Measurements from ENCODE around the gene LMAN2. TPM values are rescaled to one million over a fixed set of nuclear protein-coding genes. Genes with fewer than 3 reads are reported as not detected.

The LMAN2 gene
- total and polyA plus RNA-seq, 7 experiments from 2014 or later, result 71.8 to 202 (median 102) TPM

GRCh38 chr5:177291735-177292134 lies 59.7 kb downstream of the LMAN2 start:
- peaks cover 16 to 27% (median 22%) of the 10 kb centered on the region in 7 donors for H3K4me1 Mint-ChIP-seq
- POLR2A ChIA-PET, result no interaction called here
- Histone ChIP-seq H3K36me3 (ENCODE audit: control insufficient read depth in 2 of 3, insufficient read depth in 3 of 3, low read length in 3 of 3) (peaks cover 0 to 76% (median 29%) of the 10 kb centered on the region in 3 experiments), H3K27me3 (ENCODE audit: control insufficient read depth in 2 of 2, insufficient read depth in 2 of 2, low read length in 2 of 2) (no peaks in the 10 kb centered on the region), H3K27ac (ENCODE audit: low read depth, low read length) (no peak overlapping the region), H3K4me3 (ENCODE audit: low read length) (no peak overlapping the region), H3K4me1 (ENCODE audit: control insufficient read depth in 2 of 2, insufficient read depth in 2 of 2, low read length in 2 of 2) (peaks cover 12 to 13% of the 10 kb centered on the region in 2 donors), H3K9me3 (ENCODE audit: control insufficient read depth in 2 of 3, low read length in 3 of 3) (no peaks in the 10 kb centered on the region)
- intact Hi-C loops (cut with micrococcal nuclease), result no loop called here
- CTCF ChIA-PET, result no interaction called here
- no peak overlapping the region for H3K4me3 Mint-ChIP-seq
- H3K27ac Mint-ChIP-seq, result peak overlapping the region in 1 of 9 donors; percentile 4
- DNase-seq, result no peak
- no peaks in the 10 kb centered on the region for H3K9me3 Mint-ChIP-seq
- no peaks in the 10 kb centered on the region for H3K27me3 Mint-ChIP-seq
- no peak for ATAC-seq
- peaks cover 12 to 41% (median 29%) of the 10 kb centered on the region in 5 donors for H3K36me3 Mint-ChIP-seq

- Mint-ChIP-seq H3K4me3 (no peak overlapping the region), H3K4me1 (peaks cover 9 to 22% (median 15%) of the 10 kb centered on the region in 7 donors), H3K27ac (no peak overlapping the region), H3K27me3 (no peaks in the 10 kb centered on the region), H3K36me3 (peaks cover 13 to 42% (median 29%) of the 10 kb centered on the region in 5 donors), H3K9me3 (no peaks in the 10 kb centered on the region)
- Histone ChIP-seq H3K27me3 (ENCODE audit: control insufficient read depth in 2 of 2, insufficient read depth in 2 of 2, low read length in 2 of 2) (no peaks in the 10 kb centered on the region), H3K9me3 (ENCODE audit: control insufficient read depth in 2 of 3, low read length in 3 of 3) (no peaks in the 10 kb centered on the region), H3K4me3 (ENCODE audit: low read length) (no peak overlapping the region), H3K36me3 (ENCODE audit: control insufficient read depth in 2 of 3, insufficient read depth in 3 of 3, low read length in 3 of 3) (peaks cover 0 to 78% (median 29%) of the 10 kb centered on the region in 3 experiments), H3K4me1 (ENCODE audit: control insufficient read depth in 2 of 2, insufficient read depth in 2 of 2, low read length in 2 of 2) (peaks cover 5 to 6% of the 10 kb centered on the region in 2 donors), H3K27ac (ENCODE audit: low read depth, low read length) (no peak overlapping the region)
- POLR2A ChIA-PET, result interaction anchor here (1.2 kb wide), 1 partner anchor 12 kb away, joined by 3 read pairs; the partner anchor contains the start of genes PRELID1 and RAB24
- no peak for ATAC-seq
- CTCF ChIA-PET, result no interaction called here
- DNase-seq, result no peak
- intact Hi-C loops (cut with micrococcal nuclease), result no loop called here
These were observed 60.5 kb downstream of the LMAN2 start for GRCh38 chr5:177290816-177291596.

GRCh38 chr5:177288191-177288590 lies 63.3 kb downstream of the LMAN2 start:
- ChIA-PET POLR2A (no interaction called here), CTCF (interaction anchor here (1.1 kb wide), 1 partner anchor 17 kb away, joined by 3 read pairs; no protein-coding TSS in a partner anchor)
- H3K36me3 Mint-ChIP-seq, result peaks cover 18 to 48% (median 29%) of the 10 kb centered on the region in 5 donors
- H3K27me3 ChIP-seq (ENCODE audit: control insufficient read depth in 2 of 2, insufficient read depth in 2 of 2, low read length in 2 of 2), result no peaks in the 10 kb centered on the region
- no peak overlapping the region for H3K4me3 ChIP-seq (ENCODE audit: low read length)
- H3K27ac Mint-ChIP-seq, result no peak overlapping the region
- intact Hi-C loops (cut with micrococcal nuclease), result no loop called here
- no peaks in the 10 kb centered on the region for H3K9me3 ChIP-seq (ENCODE audit: control insufficient read depth in 2 of 3, low read length in 3 of 3)
- no peak overlapping the region for H3K4me3 Mint-ChIP-seq
- peaks cover 13 to 72% (median 22%) of the 10 kb centered on the region in 3 experiments for H3K36me3 ChIP-seq (ENCODE audit: control insufficient read depth in 2 of 3, insufficient read depth in 3 of 3, low read length in 3 of 3)
- no peaks in the 10 kb centered on the region for H3K27me3 Mint-ChIP-seq
- ATAC-seq (no peak), DNase-seq (no peak)
- no peaks in the 10 kb centered on the region for H3K9me3 Mint-ChIP-seq
- no peaks in the 10 kb centered on the region for H3K4me1 ChIP-seq (ENCODE audit: control insufficient read depth in 2 of 2, insufficient read depth in 2 of 2, low read length in 2 of 2)
- H3K27ac ChIP-seq (ENCODE audit: low read depth, low read length), result no peak overlapping the region
- peaks cover 0 to 8% (median 0%) of the 10 kb centered on the region in 7 donors for H3K4me1 Mint-ChIP-seq

Other genes starting within 250 kb of the LMAN2 start
- gene NSD1, start 217.9 kb downstream of the LMAN2 start, total RNA-seq, result 100 to 1,000 TPM; 105 to 126 (median 117) TPM
- gene NSD1, start 217.9 kb downstream of the LMAN2 start, polyA plus RNA-seq, result 10 to 100 TPM; 57.0 to 65.4 TPM
- gene RAB24, start 47.9 kb downstream of the LMAN2 start, total RNA-seq, result 10 to 100 TPM; 18.0 to 47.5 (median 24.3) TPM
- 10 to 100 TPM; 14.9 to 17.1 TPM for gene RAB24, start 47.9 kb downstream of the LMAN2 start, polyA plus RNA-seq
- gene PRELID1, start 47.9 kb downstream of the LMAN2 start, total RNA-seq, result 100 to 1,000 TPM in 1 of 5 experiments, 10 to 100 TPM in 4; 49.0 to 172 (median 57.2) TPM
- gene PRELID1, start 47.9 kb downstream of the LMAN2 start, polyA plus RNA-seq, result 100 to 1,000 TPM; 155 to 177 TPM
- gene MXD3, start 39.8 kb downstream of the LMAN2 start, total RNA-seq, result 10 to 100 TPM in 4 of 5 experiments, 1 to 10 TPM in 1; 8.8 to 39.8 (median 18.3) TPM
- under 1 TPM; 0.63 to 0.75 TPM for gene MXD3, start 39.8 kb downstream of the LMAN2 start, polyA plus RNA-seq
- 100 to 1,000 TPM in 3 of 5 experiments, 10 to 100 TPM in 2; 68.4 to 196 (median 112) TPM for gene RGS14, start 6.3 kb upstream of the LMAN2 start, total RNA-seq
- gene RGS14, start 6.3 kb upstream of the LMAN2 start, polyA plus RNA-seq, result 100 to 1,000 TPM in 1 of 2 donors, 10 to 100 TPM in 1; 32.9 to 100 TPM
- under 1 TPM in 2 of 5 experiments, not detected in 3; 0.27 to 0.29 TPM for gene SLC34A1, start 32.8 kb upstream of the LMAN2 start, total RNA-seq
- not detected for gene SLC34A1, start 32.8 kb upstream of the LMAN2 start, polyA plus RNA-seq
- not detected for gene PFN3, start 49.0 kb upstream of the LMAN2 start, total RNA-seq
- not detected for gene PFN3, start 49.0 kb upstream of the LMAN2 start, polyA plus RNA-seq
- gene F12, start 57.9 kb upstream of the LMAN2 start, total RNA-seq, result 1 to 10 TPM in 1 of 5 experiments, under 1 TPM in 2, not detected in 2; 0.16 to 2.1 (median 0.34) TPM
- gene F12, start 57.9 kb upstream of the LMAN2 start, polyA plus RNA-seq, result under 1 TPM in 1 of 2 donors, not detected in 1; 0.64 TPM
- 100 to 1,000 TPM; 161 to 246 (median 200) TPM for gene GRK6, start 75.0 kb upstream of the LMAN2 start, total RNA-seq
- gene GRK6, start 75.0 kb upstream of the LMAN2 start, polyA plus RNA-seq, result 100 to 1,000 TPM in 1 of 2 donors, 10 to 100 TPM in 1; 78.8 to 202 TPM
- 10 to 100 TPM in 2 of 5 experiments, 1 to 10 TPM in 3; 6.4 to 31.8 (median 6.8) TPM for gene PRR7, start 95.1 kb upstream of the LMAN2 start, total RNA-seq
- 10 to 100 TPM; 11.7 to 19.4 TPM for gene PRR7, start 95.1 kb upstream of the LMAN2 start, polyA plus RNA-seq
- gene DBN1, start 122.0 kb upstream of the LMAN2 start, total RNA-seq, result 1 to 10 TPM; 1.2 to 8.8 (median 5.7) TPM
- 1 to 10 TPM in 1 of 2 donors, under 1 TPM in 1; 0.64 to 2.2 TPM for gene DBN1, start 122.0 kb upstream of the LMAN2 start, polyA plus RNA-seq
- gene PDLIM7, start 145.9 kb upstream of the LMAN2 start, total RNA-seq, result 10 to 100 TPM in 3 of 5 experiments, 1 to 10 TPM in 2; 4.1 to 63.2 (median 11.9) TPM
- 1 to 10 TPM; 2.7 to 4.5 TPM for gene PDLIM7, start 145.9 kb upstream of the LMAN2 start, polyA plus RNA-seq
- gene DOK3, start 158.2 kb upstream of the LMAN2 start, total RNA-seq, result 10 to 100 TPM in 1 of 5 experiments, 1 to 10 TPM in 4; 2.4 to 67.1 (median 6.0) TPM
- under 1 TPM; 0.09 to 0.25 TPM for gene DOK3, start 158.2 kb upstream of the LMAN2 start, polyA plus RNA-seq
- 100 to 1,000 TPM in 1 of 5 experiments, 10 to 100 TPM in 4; 65.8 to 126 (median 76.1) TPM for gene DDX41, start 165.3 kb upstream of the LMAN2 start, total RNA-seq
- gene DDX41, start 165.3 kb upstream of the LMAN2 start, polyA plus RNA-seq, result 10 to 100 TPM; 39.2 to 54.6 TPM
- gene FAM193B, start 202.9 kb upstream of the LMAN2 start, total RNA-seq, result 100 to 1,000 TPM; 102 to 275 (median 175) TPM
- gene FAM193B, start 202.9 kb upstream of the LMAN2 start, polyA plus RNA-seq, result 1 to 10 TPM; 4.1 TPM
- gene TMED9, start 240.5 kb upstream of the LMAN2 start, total RNA-seq, result 100 to 1,000 TPM in 1 of 5 experiments, 10 to 100 TPM in 4; 50.5 to 144 (median 67.5) TPM
- gene TMED9, start 240.5 kb upstream of the LMAN2 start, polyA plus RNA-seq, result 100 to 1,000 TPM in 1 of 2 donors, 10 to 100 TPM in 1; 99.7 to 103 TPM
- gene B4GALT7, start 248.5 kb upstream of the LMAN2 start, total RNA-seq, result 10 to 100 TPM; 25.4 to 42.2 (median 32.1) TPM
- 10 to 100 TPM; 18.8 to 24.9 TPM for gene B4GALT7, start 248.5 kb upstream of the LMAN2 start, polyA plus RNA-seq